Astrocyte (in vitro differentiated cells and primary cell): ENCODE results near the gene PCED1A.

Experiments used
- CTCF ChIP-seq: IDR thresholded peaks from 2 replicates; pipeline ENCODE4 v1.5.1; 2011; ENCODE audit warnings: low read depth, mild to moderate bottlenecking, inconsistent platforms, low read length, moderate library complexity; ENCODE audit not compliant: insufficient read depth
- EZH2 ChIP-seq: IDR thresholded peaks from 2 replicates; pipeline ENCODE4 v1.6.1; 2012; ENCODE audit warnings: mild to moderate bottlenecking, low read length, inconsistent platforms; ENCODE audit not compliant: insufficient read depth

GRCh38 chr20:2889797-2890196 is 49.3 kb upstream of the PCED1A start:
- TF ChIP-seq CTCF = no peak
- TF ChIP-seq EZH2 = no peak
